ENCODE data around the gene ESYT1.
A peak's percentile ranks its signal among the peaks of the same experiment; 100 is the strongest.
"Not testable (repeated sequence)": the region's sequence is repeated elsewhere in the genome, so short reads cannot be mapped to it uniquely, and the experiment has no call there.

The ESYT1 gene

GRCh38 chr12:56129942-56130495, 2.0 kb downstream of the ESYT1 start:
- no peak for DNase-seq

GRCh38 chr12:56130876-56131275, 2.8 kb downstream of the ESYT1 start:
- DNase-seq, result no peak

- no peak for DNase-seq
These were observed 6.8 kb downstream of the ESYT1 start for GRCh38 chr12:56134897-56135296.

GRCh38 chr12:56137853-56138571, 9.9 kb downstream of the ESYT1 start:
- no peak for DNase-seq

GRCh38 chr12:56141946-56142784, 14.1 kb downstream of the ESYT1 start:
- DNase-seq, result no peak

GRCh38 chr12:56143217-56143616, 15.2 kb downstream of the ESYT1 start:
- peak; percentile 26 for DNase-seq

GRCh38 chr12:56143870-56144269, 15.8 kb downstream of the ESYT1 start:
- no peak for DNase-seq

- no peak for DNase-seq
These were observed 17.1 kb downstream of the ESYT1 start for GRCh38 chr12:56145217-56145616.

- no peak for DNase-seq
These were observed 18.7 kb downstream of the ESYT1 start for GRCh38 chr12:56146492-56147460.

- peak; percentile 29 for DNase-seq
These were observed 22.5 kb downstream of the ESYT1 start for GRCh38 chr12:56150563-56150962.

GRCh38 chr12:56151672-56152131, 23.6 kb downstream of the ESYT1 start:
- DNase-seq, result peak; percentile 75

- DNase-seq, result peak; percentile 91
These were observed 24.2 kb downstream of the ESYT1 start, which contains the start of gene MYL6B for GRCh38 chr12:56152132-56152755. Gene MYL6B (plus strand): TSS chr12:56152587. CDS start chr12:56153919, 1,332 bp downstream.

- DNase-seq, result no peak
These were observed 24.9 kb downstream of the ESYT1 start for GRCh38 chr12:56152756-56153677.

- no peak for DNase-seq
These were observed 25.6 kb downstream of the ESYT1 start for GRCh38 chr12:56153678-56154065.

- no peak for DNase-seq
These were observed 26.2 kb downstream of the ESYT1 start for GRCh38 chr12:56154246-56154771.

GRCh38 chr12:56154818-56155217, 26.8 kb downstream of the ESYT1 start:
- DNase-seq, result no peak

GRCh38 chr12:56155256-56155845, 27.3 kb downstream of the ESYT1 start:
- DNase-seq, result no peak

GRCh38 chr12:56156464-56157200, 28.6 kb downstream of the ESYT1 start:
- DNase-seq, result not testable (repeated sequence)

Measured in CD4-positive, alpha-beta T cell treated with Interleukin-10 for 1 hour (primary cell).